IMR-90 (cell line): ENCODE measurements around the gene TM7SF2. TPM values are rescaled to one million over a fixed set of nuclear protein-coding genes. Genes with fewer than 3 reads are reported as not detected.

Experiments
- BHLHE40 ChIP-seq: fragments of 150-350 bp; IDR thresholded peaks from 2 replicates; pipeline ENCODE4 v1.6.1; 2016; ENCODE audit warnings: mild to moderate bottlenecking, low read depth, low read length
- FOS ChIP-seq: fragments of 150-350 bp; IDR thresholded peaks from 2 replicates; pipeline ENCODE4 v1.6.1; 2016; ENCODE audit warnings: low read depth, low read length
- MAZ ChIP-seq: IDR thresholded peaks from 2 replicates; pipeline ENCODE4 v1.6.1; 2012; ENCODE audit warnings: low read depth, mild to moderate bottlenecking, low read length, improper control_type of control experiment, moderate library complexity, borderline replicate concordance
- POLR2A ChIP-seq: IDR thresholded peaks from 2 replicates; pipeline ENCODE4 v1.6.1; 2012; ENCODE audit warnings: mild to moderate bottlenecking, low read depth, low read length
- RFX5 ChIP-seq: IDR thresholded peaks from 2 replicates; pipeline ENCODE4 v1.8.0; 2012; ENCODE audit warnings: low read depth, mild to moderate bottlenecking, low read length, moderate library complexity
- polyA plus RNA-seq, 3 experiments: library from polyadenylated mRNA; depleted of rRNA; stranded (reverse); fragments of >200 nt; gene quantifications; 2 replicates each; pipeline ENCODE4 v1.2.3, GENCODE V29; 2012; ENCODE audit warnings: low replicate concordance in 1 of 3
- total RNA-seq: library from RNA; depleted of rRNA; stranded (reverse); fragments of >200 nt; gene quantifications from 2 replicates; pipeline ENCODE4 v1.2.3, GENCODE V29; 2012
- TF ChIP-seq, protein P1 (sequence below): fragments of 150-350 bp; IDR thresholded peaks from 2 replicates; pipeline ENCODE4 v1.6.1; 2017; ENCODE audit warnings: mild to moderate bottlenecking, antibody characterized with exemption, low read length, low read depth

TM7SF2 gene
- total and polyA plus RNA-seq, 2 of the 4 experiments (the other 2 are of a cell fraction): 5.7 to 7.6 TPM

DNA sequence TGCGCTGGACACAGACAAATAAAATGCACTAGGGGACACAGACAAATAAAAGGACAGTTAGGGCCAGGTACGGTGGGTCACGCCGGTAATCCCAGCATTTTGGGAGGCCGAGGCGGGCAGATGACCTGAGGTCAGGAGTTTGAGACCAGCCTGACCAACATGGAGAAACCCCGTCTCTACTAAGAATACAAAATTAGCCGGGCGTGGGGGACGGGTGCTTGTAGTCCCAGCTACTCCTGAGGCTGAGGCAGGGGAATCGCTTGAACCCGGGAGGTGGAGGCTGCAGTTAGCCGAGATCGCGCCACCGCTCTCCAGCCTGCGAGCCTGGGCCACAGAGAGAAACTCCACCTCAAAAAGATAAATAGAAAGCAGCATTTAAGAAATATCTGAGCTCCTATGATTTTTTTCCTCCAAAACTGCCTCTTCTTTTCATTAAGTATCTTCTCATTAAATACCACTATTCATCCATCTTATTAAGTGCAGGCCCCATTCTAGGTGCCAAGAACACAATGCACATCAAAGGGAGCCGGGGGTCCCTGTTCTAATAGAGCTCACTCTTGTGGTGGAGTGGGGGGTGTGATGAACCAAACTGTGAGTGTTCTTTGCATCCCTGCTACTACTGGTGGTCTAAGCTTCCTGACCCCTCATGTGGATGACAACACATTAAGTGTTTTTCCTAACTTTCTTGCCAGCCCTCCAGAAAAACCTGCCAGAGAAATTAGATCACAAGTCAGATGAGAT lies 6.6 kb downstream of the TM7SF2 start (continued):
- TF ChIP-seq MAZ (no peak), FOS (no peak), RFX5 (no peak), POLR2A (no peak), BHLHE40 (no peak)
- TF ChIP-seq, protein P1, sequence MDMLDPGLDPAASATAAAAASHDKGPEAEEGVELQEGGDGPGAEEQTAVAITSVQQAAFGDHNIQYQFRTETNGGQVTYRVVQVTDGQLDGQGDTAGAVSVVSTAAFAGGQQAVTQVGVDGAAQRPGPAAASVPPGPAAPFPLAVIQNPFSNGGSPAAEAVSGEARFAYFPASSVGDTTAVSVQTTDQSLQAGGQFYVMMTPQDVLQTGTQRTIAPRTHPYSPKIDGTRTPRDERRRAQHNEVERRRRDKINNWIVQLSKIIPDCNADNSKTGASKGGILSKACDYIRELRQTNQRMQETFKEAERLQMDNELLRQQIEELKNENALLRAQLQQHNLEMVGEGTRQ: no peak
